Endothelial cell of umbilical vein (primary cell): ENCODE results near the gene CORO6. TPM values are rescaled to one million over a fixed set of nuclear protein-coding genes. Genes with fewer than 3 reads are reported as not detected.

Experiments
- BruUV-seq: library from RNA; stranded (reverse); fragments of 400-500 nt; replicated peaks from 2 replicates; lab custom pipeline; 2021; lab: Mats Ljungman, UMichigan
- CTCF ChIA-PET: fragments of 300-600, 350-600 bp; sonication (Branson Sonifier 250); formaldehyde crosslinking; loops from one replicate; lab custom pipeline; 2021; ENCODE audit warnings: antibody characterized with exemption, inconsistent platforms; lab: Charles Lee
- POLR2A ChIA-PET: fragments of 300-600, 350-600 bp; sonication (Branson Sonifier 250); formaldehyde crosslinking; loops from one replicate; lab custom pipeline; 2021; ENCODE audit warnings: antibody characterized with exemption, inconsistent platforms; lab: Charles Lee
- DNase-seq: peaks from one replicate; pipeline ENCODE4 v3.0.0-alpha.2; 2011; ENCODE audit warnings: low read depth, low spot score
- FAIRE-seq: peaks from 2 replicates; lab custom pipeline; 2011; peaks lifted over from hg19 to GRCh38; lab: Jason Lieb, UNC
- H2AFZ ChIP-seq: 2 replicates; pipeline ENCODE4 v1.6.0; 2012; ENCODE audit warnings: low read depth, low read length, control low read depth, inconsistent platforms
- H3K27ac ChIP-seq: 2 replicates; pipeline ENCODE4 v1.5.1; 2011; ENCODE audit warnings: low read depth, mild to moderate bottlenecking, control low read depth, low read length, moderate library complexity; ENCODE audit not compliant: insufficient read depth
- H3K27me3 ChIP-seq, 2 experiments: 2 replicates each; pipeline versions ENCODE4 v1.6.0 to v1.6.1; 2011; ENCODE audit warnings: low read length in 2 of 2, mixed read lengths in 1 of 2; ENCODE audit not compliant: control insufficient read depth in 2 of 2, insufficient read depth in 2 of 2
- H3K36me3 ChIP-seq, 2 experiments: 2 replicates in 1 of 2; 3 replicates in 1 of 2; pipeline ENCODE4 v1.5.1; 2011; ENCODE audit warnings: low read length in 2 of 2, mild to moderate bottlenecking in 1 of 2, moderate library complexity in 1 of 2; ENCODE audit not compliant: control insufficient read depth in 2 of 2, insufficient read depth in 2 of 2; ENCODE audit errors: extremely low read depth in 1 of 2
- H3K4me1 ChIP-seq: 3 replicates; pipeline ENCODE4 v1.5.1; 2011; ENCODE audit warnings: mild to moderate bottlenecking, low read length; ENCODE audit not compliant: control insufficient read depth, insufficient read depth; ENCODE audit errors: extremely low read depth
- H3K4me2 ChIP-seq: 2 replicates; pipeline ENCODE4 v1.6.1; 2011; ENCODE audit warnings: low read length, control low read depth, mixed read lengths; ENCODE audit not compliant: insufficient read depth
- H3K4me3 ChIP-seq, 3 experiments: fragments of 200-600 bp in 1 of 3; sonication (generic), shearing (Covaris generic) in 1 of 3; replicated peaks in 1 of 3; 2 replicates each; pipeline ENCODE4 v1.5.1; 2011 to 2016; ENCODE audit warnings: control low read depth in 3 of 3, low read length in 3 of 3, mild to moderate bottlenecking in 2 of 3, inconsistent platforms in 1 of 3, low read depth in 1 of 3, moderate library complexity in 1 of 3; ENCODE audit not compliant: insufficient read depth in 1 of 3
- H3K79me2 ChIP-seq: 2 replicates; pipeline ENCODE4 v1.6.0; 2012; ENCODE audit warnings: low read length, inconsistent platforms; ENCODE audit not compliant: control insufficient read depth, insufficient read depth
- H3K9ac ChIP-seq: replicated peaks from 2 replicates; pipeline ENCODE3; 2011; ENCODE audit warnings: low read length, control low read depth; ENCODE audit not compliant: insufficient read depth; ENCODE audit errors: extremely low read depth
- H3K9me1 ChIP-seq: replicated peaks from 3 replicates; pipeline ENCODE4 v1.6.0; 2011; ENCODE audit warnings: mild to moderate bottlenecking, low read length; ENCODE audit not compliant: control insufficient read depth, insufficient read depth; ENCODE audit errors: extremely low read depth
- H3K9me3 ChIP-seq: replicated peaks from 2 replicates; pipeline ENCODE4 v1.5.1; 2012; ENCODE audit warnings: low read length, inconsistent platforms; ENCODE audit not compliant: control insufficient read depth, insufficient read depth
- H4K20me1 ChIP-seq: replicated peaks from 2 replicates; pipeline ENCODE3; 2011; ENCODE audit warnings: mild to moderate bottlenecking, low read length; ENCODE audit not compliant: control insufficient read depth, insufficient read depth; ENCODE audit errors: extremely low read depth
- CTCF ChIP-seq, 2 donors: IDR thresholded peaks; 1 replicate in 1 of 2; 2 replicates in 1 of 2; pipeline ENCODE4 v1.5.1; 2011; ENCODE audit warnings: low read length in 2 of 2, mild to moderate bottlenecking in 2 of 2, moderate library complexity in 2 of 2, control low read depth in 1 of 2, inconsistent platforms in 1 of 2, low read depth in 1 of 2; ENCODE audit not compliant: insufficient read depth in 1 of 2; ENCODE audit errors: extremely low read depth in 1 of 2
- EZH2 ChIP-seq: IDR thresholded peaks from 2 replicates; pipeline ENCODE4 v1.6.1; 2012; ENCODE audit warnings: borderline replicate concordance, low read depth, mild to moderate bottlenecking, moderate library complexity, low read length, inconsistent platforms; ENCODE audit not compliant: severe bottlenecking
- FOS ChIP-seq: IDR thresholded peaks from 2 replicates; pipeline ENCODE4 v1.6.1; 2011; ENCODE audit warnings: mild to moderate bottlenecking, low read length, moderate library complexity, borderline replicate concordance; ENCODE audit not compliant: insufficient read depth
- GATA2 ChIP-seq: IDR thresholded peaks from 2 replicates; pipeline ENCODE4 v1.7.0; 2011; ENCODE audit warnings: low read depth, mild to moderate bottlenecking, moderate library complexity, mixed read lengths, low read length; ENCODE audit not compliant: insufficient read length, insufficient read depth
- POLR2A ChIP-seq: IDR thresholded peaks from 2 replicates; pipeline ENCODE4 v1.6.1; 2012; ENCODE audit warnings: low read depth, mild to moderate bottlenecking, control low read depth, low read length
- POLR2AphosphoS5 ChIP-seq: IDR thresholded peaks from 2 replicates; pipeline ENCODE4 v1.6.1; 2012; ENCODE audit warnings: low read depth, mild to moderate bottlenecking, control low read depth, low read length, moderate library complexity; ENCODE audit not compliant: insufficient read depth
- dilution Hi-C: fragments of 300-500 bp; cut with MboI; formaldehyde crosslinking; loops from one replicate; pipeline ENCODE4 v1.15.0; 2019; ENCODE audit warnings: low sequenced_read_pairs; ENCODE audit not compliant: extremely low pct_ligation_motif_present
- intact Hi-C: fragments of 100-400 bp; cut with micrococcal nuclease; formaldehyde crosslinking; loops from one replicate; pipeline ENCODE4 v1.10.0; 2022
- polyA plus RNA-seq, 4 experiments: library from polyadenylated mRNA; depleted of rRNA in 3 of 4; stranded (reverse) in 3 of 4; unstranded in 1 of 4; fragments of >200 nt; gene quantifications; 2 replicates each; pipeline versions ENCODE4 v1.2.1 to v1.2.3, GENCODE V29; 2011 to 2012; ENCODE audit warnings: missing spikeins in 1 of 4
- total RNA-seq: library from RNA; stranded (reverse); gene quantifications from 2 replicates; pipeline ENCODE4 v1.2.3, GENCODE V29; 2021

Gene CORO6
- total and polyA plus RNA-seq, 2 donors (not counting 3 experiments of a cell fraction or from before 2014, with no cell fraction given) = 10.7 to 14.7 TPM

GRCh38 chr17:29618272-29619065 lies 4.2 kb downstream of the CORO6 start:
- H3K4me3 ChIP-seq = no peak overlapping the region
- peak overlapping the region; percentile 69 for H2AFZ ChIP-seq
- peak overlapping the region; percentile 43 for H3K4me2 ChIP-seq
- POLR2A ChIA-PET = interaction anchor here (0.6 to 1.0 kb wide), 2 partner anchors 38 to 161 kb away, joined by 3 read pairs; no protein-coding TSS in a partner anchor
- no peaks in the 10 kb centered on the region for H3K9me3 ChIP-seq
- H3K79me2 ChIP-seq = no peaks in the 10 kb centered on the region
- peaks cover 33% of the 10 kb centered on the region for H3K4me1 ChIP-seq
- H3K9me1 ChIP-seq = no peaks in the 10 kb centered on the region
- no peaks in the 10 kb centered on the region for H3K27me3 ChIP-seq
- no peak overlapping the region for H3K27ac ChIP-seq
- no peaks in the 10 kb centered on the region for H4K20me1 ChIP-seq
- TF ChIP-seq FOS (no peak), POLR2A (no peak), GATA2 (no peak)
- no peaks in the 10 kb centered on the region for H3K36me3 ChIP-seq
- intact Hi-C loops = loop anchor here (1.0 to 5.0 kb wide), 4 partner anchors 22 to 161 kb away; partner anchors contain the start of genes ABHD15 and TP53I13
- BruUV-seq = no TSS peak
- DNase-seq (no peak), FAIRE-seq (no peak)
- CTCF ChIA-PET = interaction anchor here (0.6 to 6.9 kb wide), 36 partner anchors 9 to 487 kb away, joined by 3 to 120 read pairs (median 8); partner anchors contain the start of genes ABHD15, ANKRD13B, SSH2 and TP53I13
- no peak overlapping the region for H3K9ac ChIP-seq
- dilution Hi-C loops = no loop called here

DNA sequence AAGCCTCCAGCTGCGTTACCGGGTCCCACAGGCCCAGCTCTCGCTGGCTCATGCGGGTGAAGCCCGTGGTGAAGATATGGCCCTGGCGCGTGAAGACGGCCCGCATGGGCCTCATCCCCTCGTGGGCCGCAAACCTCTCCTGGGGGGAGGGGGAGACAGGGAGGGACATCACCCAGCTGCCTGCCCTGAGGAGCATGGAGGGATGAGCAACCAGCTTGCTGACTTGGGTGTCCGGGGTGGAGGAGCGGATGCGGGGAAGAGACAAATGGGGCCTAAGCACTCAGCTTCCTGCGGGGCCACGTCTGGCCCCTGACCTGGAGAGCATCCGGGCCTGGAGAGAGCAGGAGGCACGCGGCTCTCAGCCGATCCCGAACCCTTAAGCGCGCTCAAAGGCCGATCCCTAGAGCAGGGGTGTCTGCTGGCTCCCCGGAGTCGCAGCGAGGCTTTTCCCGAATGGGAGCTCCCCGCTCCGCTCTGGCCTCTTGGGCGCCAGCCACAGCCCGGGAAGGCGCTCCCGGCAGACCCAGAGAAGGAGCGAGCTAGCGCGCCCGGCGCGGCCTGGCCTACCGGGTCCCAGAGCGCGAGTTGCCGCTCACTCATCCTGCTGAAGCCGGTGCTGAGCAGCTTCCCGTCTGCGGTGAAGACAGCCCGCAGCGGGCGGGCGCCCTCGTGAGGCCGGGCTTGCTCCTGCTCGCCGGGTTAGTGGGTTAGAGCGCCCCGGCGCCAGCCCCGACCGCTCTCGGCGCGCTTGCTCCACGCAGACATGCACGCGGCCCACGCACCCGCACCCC lies 5.0 kb downstream of the CORO6 start:
- Histone ChIP-seq H3K9me1 (no peaks in the 10 kb centered on the region), H3K9ac (peak overlapping the region; percentile 33)

More for the DNA sequence above, 5.0 kb downstream of the CORO6 start:
- H3K27ac ChIP-seq = no peak overlapping the region
- FAIRE-seq (peak; percentile 82), DNase-seq (peak; percentile 62)
- BruUV-seq = no TSS peak
- H3K27me3 ChIP-seq = no peaks in the 10 kb centered on the region
- H2AFZ ChIP-seq = peak overlapping the region; percentile 69
- H3K4me3 ChIP-seq = peak overlapping the region in 2 of 3 experiments; percentile 2 to 7
- H3K4me1 ChIP-seq = peaks cover 34% of the 10 kb centered on the region
- CTCF ChIA-PET = interaction anchor here (0.6 to 6.9 kb wide), 53 partner anchors 10 to 488 kb away, joined by 3 to 120 read pairs (median 5); partner anchors contain the start of genes ABHD15, ANKRD13B, SSH2 and TP53I13
- H3K9me3 ChIP-seq = no peaks in the 10 kb centered on the region
- H4K20me1 ChIP-seq = no peaks in the 10 kb centered on the region
- peak overlapping the region; percentile 43 for H3K4me2 ChIP-seq
- H3K36me3 ChIP-seq = no peaks in the 10 kb centered on the region
- TF ChIP-seq EZH2 (peak; percentile 31), POLR2AphosphoS5 (peak; percentile 53), POLR2A (no peak), CTCF (IDR thresholded peaks at IDR 0.05; ENCODE audit: extremely low read depth in 1 of 2, insufficient read depth in 1 of 2, low read depth in 1 of 2, low read length in 2 of 2) (peak; percentile 82 to 87)
- intact Hi-C loops (loop anchor here (1.0 to 5.0 kb wide), 4 partner anchors 23 to 314 kb away; partner anchors contain the start of genes ABHD15 and TP53I13), dilution Hi-C loops (no loop called here)
- POLR2A ChIA-PET = interaction anchor here (0.6 to 1.0 kb wide), 2 partner anchors 37 to 162 kb away, joined by 3 read pairs; no protein-coding TSS in a partner anchor
- H3K79me2 ChIP-seq = no peaks in the 10 kb centered on the region
